Middle frontal gyrus (tissue), 1 donor: ENCODE data around the gene SLC24A3.

Source experiments
- DNase-seq: peaks from one replicate; pipeline ENCODE4 v3.0.0-alpha.2; 2015; ENCODE audit warnings: low spot score; ENCODE audit errors: extremely low spot score

The SLC24A3 gene

GRCh38 chr20:19451923-19452295 is 239.5 kb downstream of the SLC24A3 start:
- DNase-seq: no peak

DNA sequence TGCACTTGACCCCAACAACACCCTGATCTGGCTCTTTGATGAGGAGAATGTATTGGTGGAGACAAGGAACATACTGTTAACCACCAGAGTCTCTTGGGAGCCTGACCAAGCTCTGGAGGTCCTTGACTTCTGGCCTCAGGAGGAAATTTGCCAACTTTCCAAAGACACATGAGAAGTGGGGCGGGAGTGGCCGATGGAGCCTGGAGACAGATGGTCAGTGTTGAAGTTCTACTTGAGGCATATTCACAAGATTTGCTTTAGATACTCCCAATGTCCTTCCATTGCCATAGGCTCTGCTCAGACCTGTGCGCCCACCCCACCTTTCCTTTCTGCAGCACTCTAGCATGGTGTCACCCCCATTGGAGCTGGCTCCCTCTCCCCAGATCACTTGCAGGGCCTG is 241.0 kb downstream of the SLC24A3 start:
- DNase-seq: no peak

- no peak for DNase-seq
Measured at GRCh38 chr20:19453862-19454261, 241.4 kb downstream of the SLC24A3 start.

GRCh38 chr20:19456595-19457395 is 244.4 kb downstream of the SLC24A3 start:
- DNase-seq: no peak

DNA sequence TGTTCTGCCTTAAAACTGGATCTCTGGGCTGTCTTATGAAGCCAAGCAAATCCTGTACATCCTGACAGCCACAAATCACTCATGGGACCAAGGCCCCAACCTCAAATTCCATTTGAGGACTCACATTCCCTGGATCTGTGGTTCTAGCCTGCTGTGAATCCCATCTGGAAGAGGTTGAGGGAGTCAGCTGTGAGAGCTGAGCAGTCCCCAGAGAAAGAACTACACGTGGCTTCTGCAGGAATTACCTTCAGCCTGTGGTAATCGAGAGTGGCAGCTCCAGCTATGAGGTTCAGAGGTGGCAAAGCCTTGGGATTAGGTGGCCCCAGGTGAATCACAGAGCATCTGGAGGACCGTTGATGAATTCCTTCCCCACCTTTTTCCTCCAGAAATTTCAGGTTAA is 245.2 kb downstream of the SLC24A3 start:
- DNase-seq: no peak

DNA sequence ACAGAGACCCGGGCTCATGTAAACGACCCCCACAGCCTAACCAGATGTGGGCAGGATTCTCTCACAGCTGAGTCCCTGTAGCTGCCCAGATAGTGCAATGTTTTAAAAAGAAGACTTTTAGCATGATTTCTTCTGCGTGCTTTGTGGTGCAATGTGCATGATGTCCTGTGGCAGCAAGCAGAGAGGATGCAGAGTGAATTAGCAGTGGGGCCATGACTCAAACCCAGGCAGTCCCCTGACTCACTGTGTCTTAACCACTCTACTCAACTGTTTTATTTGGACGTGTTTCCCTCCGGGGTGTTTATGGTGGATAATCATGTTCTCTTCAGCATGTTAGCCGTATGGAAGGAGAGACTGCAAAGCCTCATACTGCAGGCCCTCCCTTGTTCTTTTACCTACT is 247.9 kb downstream of the SLC24A3 start:
- DNase-seq: no peak

- no peak for DNase-seq
Measured at GRCh38 chr20:19462491-19462890, 250.0 kb downstream of the SLC24A3 start.

DNA sequence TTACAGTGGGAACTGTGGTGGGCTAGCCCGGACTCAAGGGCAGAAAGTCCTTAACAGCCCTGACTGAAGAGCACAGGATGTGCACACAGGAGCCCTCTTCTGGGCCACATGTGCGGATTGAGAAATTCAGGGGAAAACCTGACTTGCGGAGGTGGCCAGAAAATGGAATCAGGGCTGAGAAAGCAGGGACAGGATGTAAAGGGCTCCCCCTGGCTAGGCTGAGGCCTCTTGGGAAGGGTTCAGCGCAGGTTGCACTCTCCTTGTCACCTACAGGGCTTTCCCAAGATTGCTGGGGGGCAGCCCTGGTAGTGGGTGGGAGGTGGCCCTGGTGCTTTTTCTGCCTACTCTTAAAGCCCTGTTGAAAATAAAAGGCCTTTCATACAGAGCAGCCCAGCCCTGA is 251.2 kb downstream of the SLC24A3 start:
- DNase-seq: no peak

GRCh38 chr20:19465536-19465935 is 253.1 kb downstream of the SLC24A3 start:
- DNase-seq: no peak

DNA sequence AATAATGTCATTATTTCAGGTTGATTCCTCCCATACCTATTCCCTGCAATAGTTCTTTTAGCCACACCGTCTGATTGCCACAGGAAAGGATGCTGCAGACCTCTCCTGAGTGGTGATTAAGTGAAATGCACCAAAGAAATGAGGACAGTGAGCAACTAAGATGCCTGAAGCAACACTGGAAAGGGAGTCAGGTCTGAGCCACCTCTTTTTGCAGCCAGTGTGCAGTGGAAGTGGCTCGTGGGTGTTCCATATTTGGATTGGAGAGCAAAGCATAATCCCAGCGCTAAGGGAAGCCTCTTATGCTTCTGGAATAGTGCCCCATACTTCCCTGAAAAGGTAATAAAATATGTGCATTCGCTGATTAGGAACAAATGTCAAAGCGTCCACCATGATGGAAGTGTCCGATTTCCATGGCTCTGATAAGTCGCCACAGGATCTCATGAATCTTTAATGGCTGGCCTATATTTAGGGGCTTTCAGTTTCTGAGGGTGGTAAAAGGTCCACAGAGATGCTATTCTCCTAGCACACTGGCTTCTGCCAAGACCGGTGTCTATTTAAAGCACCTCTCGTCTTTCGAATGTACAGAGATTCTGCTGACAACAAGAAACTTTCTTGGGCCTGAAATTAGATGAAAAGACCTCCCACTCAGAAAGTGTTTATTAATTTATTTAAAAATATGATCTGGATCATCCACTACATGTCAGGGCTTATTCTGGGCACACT is 253.9 kb downstream of the SLC24A3 start:
- DNase-seq: no peak

DNA sequence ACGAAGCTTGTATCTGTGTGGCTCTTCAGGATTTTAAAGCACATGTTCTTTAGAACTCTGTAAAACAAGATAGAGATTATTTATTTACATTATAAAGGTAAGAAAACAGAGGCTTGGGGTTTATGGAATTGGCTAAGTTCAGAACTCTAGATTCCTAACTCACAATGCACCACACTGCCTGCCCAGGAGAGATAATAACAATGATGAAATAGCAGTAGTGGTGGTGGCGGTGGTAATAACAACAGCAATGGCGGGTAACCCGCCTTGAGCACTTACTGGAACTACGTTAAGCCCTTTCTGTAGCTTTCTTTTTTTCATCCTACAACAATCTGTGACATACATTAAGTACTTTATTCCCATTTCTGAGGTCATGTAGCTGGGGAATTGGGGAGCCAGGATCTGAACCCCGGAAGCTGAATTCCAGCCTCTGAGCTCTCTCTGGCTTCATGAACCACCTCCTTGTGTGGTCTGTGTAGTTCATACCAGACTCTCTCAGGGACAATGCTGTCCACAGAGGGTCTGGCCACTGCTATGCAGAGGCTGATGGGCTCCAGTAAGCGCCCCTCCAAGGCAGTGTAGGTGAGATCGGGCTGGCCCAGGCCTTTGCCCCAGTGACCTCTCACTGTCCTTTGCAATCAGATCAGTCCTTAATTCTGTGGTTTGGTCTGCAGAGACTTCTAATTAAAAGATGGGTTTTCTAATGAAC is 260.9 kb downstream of the SLC24A3 start:
- DNase-seq: no peak

DNA sequence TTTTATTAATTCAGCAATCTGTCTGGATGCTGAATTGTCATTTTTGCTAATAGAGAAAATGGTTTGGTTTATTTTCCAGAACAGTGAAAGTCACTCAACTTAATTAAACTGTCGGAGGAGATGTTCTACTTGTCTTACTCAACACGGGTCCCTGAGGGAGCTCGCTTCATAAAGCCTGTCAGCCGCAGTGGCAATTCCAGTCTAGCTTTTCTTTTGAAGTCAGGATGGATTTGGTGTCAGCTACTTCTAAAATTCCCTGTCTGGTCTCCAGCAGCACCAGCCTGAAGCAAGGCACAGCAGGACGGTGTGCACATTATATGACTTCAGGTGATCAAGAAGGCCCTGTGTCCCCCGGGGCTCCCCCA is 261.5 kb downstream of the SLC24A3 start:
- no peak for DNase-seq

- no peak for DNase-seq
Measured at GRCh38 chr20:19478320-19478895, 266.0 kb downstream of the SLC24A3 start.

DNA sequence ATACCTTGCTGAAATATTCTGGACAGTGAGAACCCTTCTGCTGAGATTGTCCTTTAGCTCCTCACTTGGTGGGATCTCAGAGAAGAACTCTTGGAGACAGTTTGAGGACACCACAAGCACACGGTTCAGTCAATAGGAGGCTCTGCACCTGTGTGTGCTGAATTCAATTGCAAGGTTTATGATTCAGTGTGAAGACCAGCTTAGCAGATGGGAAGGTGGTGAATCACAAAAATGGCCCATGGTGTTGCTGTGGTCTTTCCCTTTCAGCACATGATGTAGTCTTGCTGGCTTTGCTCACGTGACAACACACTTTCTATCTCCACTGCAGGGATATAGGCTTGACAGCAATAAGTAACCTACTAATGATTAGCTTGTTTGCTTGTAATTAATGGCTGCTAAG is 270.3 kb downstream of the SLC24A3 start:
- no peak for DNase-seq

GRCh38 chr20:19483309-19483708 is 270.9 kb downstream of the SLC24A3 start:
- no peak for DNase-seq

DNA sequence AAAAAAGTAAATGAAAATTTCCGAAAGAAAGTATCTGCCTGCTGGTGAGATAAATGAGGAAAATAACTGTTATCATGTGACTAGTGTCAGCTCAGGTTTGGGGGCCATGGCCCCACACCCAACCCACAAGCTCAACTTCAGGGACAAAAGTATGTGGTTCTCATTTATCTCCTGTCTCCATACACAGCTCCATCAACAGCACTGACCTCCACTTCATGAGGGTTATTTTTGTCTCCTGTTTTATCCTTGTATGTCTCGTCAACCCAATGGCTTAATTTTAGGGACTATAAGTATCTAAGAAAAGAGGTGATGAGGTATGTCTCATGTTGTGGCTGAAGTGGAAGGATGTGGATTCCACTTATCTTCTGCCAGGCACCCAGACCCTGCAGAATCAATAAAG is 274.0 kb downstream of the SLC24A3 start:
- no peak for DNase-seq

- DNase-seq: no peak
Measured at GRCh38 chr20:19487420-19487819, 275.0 kb downstream of the SLC24A3 start.

GRCh38 chr20:19491241-19491640 is 278.8 kb downstream of the SLC24A3 start:
- DNase-seq: no peak

GRCh38 chr20:19492116-19492515 is 279.7 kb downstream of the SLC24A3 start:
- DNase-seq: no peak

DNA sequence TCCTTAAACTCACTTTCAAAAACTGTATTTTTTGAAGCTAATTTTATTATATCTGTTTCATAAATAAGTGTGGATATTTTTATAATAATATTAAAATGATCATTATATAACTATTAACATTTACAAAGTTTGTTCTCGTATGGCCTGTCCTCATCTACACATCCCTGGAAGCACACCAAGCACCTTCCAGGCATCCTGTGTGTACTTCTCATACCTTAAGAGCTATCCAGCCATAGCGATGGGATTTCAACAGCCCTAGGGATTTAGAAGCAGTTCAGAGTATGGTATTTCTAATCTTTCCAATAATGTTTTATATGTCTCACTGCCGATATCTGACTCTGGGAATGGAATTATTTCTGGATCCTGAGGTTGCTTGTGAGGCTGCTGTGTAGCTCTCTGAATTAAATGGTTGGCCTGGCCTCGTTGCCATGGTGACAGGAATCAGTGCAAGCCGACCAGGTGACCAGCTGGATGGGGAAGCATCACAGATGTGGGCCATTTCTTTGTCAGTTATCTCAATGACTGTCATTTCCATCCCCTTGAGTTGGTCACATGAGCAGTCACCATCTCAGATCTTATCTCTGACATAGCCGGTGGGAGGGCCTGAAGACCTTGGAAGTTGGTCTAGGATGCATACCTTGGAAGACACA is 280.4 kb downstream of the SLC24A3 start:
- DNase-seq: no peak

- DNase-seq: no peak
Measured at GRCh38 chr20:19493794-19494495, 281.5 kb downstream of the SLC24A3 start.
